B cell (primary cell): Measurements from ENCODE around the gene IGSF22.

Experiments
- CTCF ChIP-seq: fragments of 200-600 bp; IDR thresholded peaks from one replicate; pipeline ENCODE4 v1.8.0; 2022; ENCODE audit warnings: antibody characterized with exemption, mild to moderate bottlenecking
- EZH2 ChIP-seq: IDR thresholded peaks from 2 replicates; pipeline ENCODE4 v1.6.1; 2012; ENCODE audit warnings: borderline replicate concordance, low read depth, mild to moderate bottlenecking, moderate library complexity, low read length; ENCODE audit not compliant: insufficient read depth, poor library complexity, severe bottlenecking

DNA sequence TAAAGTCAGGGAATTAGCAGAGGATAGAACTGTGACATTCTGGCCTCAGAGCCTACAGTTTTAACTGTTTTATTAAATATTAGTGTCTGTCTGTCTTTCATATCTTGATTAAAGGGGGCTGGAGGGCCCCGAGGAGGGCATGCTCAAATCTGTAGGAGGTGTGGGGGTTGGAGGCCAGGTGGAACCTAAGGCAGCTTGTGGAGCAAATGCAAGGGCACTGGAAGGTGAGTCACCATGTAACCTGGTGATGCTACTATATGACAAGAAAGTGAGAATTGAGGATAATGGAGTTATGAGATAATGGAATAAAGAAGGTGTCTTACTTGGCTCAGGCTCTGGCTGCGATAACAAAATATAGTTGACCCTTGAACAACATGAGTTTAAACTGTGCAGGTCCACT, 54.7 kb downstream of the IGSF22 start:
- TF ChIP-seq CTCF (no peak), EZH2 (no peak)
